Neural crest cell (in vitro differentiated cells): ENCODE measurements around the gene PCSK5. TPM values are rescaled to one million over a fixed set of nuclear protein-coding genes. Genes with fewer than 3 reads are reported as not detected.
"Not testable (repeated sequence)": the region's sequence is repeated elsewhere in the genome, so short reads cannot be mapped to it uniquely, and the experiment has no call there.

Experiments used
- DNase-seq: peaks from one replicate; pipeline ENCODE4 v3.0.0; 2021; ENCODE audit warnings: low read depth, mixed read lengths, low spot score
- H3K27ac Mint-ChIP-seq: one replicate; pipeline ENCODE4 v1.8.0; 2021; ENCODE audit warnings: mild to moderate bottlenecking, mixed read lengths; ENCODE audit not compliant: unreplicated experiment
- H3K27me3 Mint-ChIP-seq: 2 replicates; pipeline ENCODE4 v1.8.0; 2021; ENCODE audit warnings: low read depth, mild to moderate bottlenecking, mixed read lengths
- H3K36me3 Mint-ChIP-seq: 2 replicates; pipeline ENCODE4 v1.8.0; 2021; ENCODE audit warnings: low read depth, mild to moderate bottlenecking, mixed read lengths
- H3K4me1 Mint-ChIP-seq: 2 replicates; pipeline ENCODE4 v1.8.0; 2021; ENCODE audit warnings: mixed read lengths
- H3K4me3 Mint-ChIP-seq: one replicate; pipeline ENCODE4 v1.8.0; 2021; ENCODE audit warnings: mild to moderate bottlenecking, mixed read lengths
- H3K9me3 Mint-ChIP-seq: 2 replicates; pipeline ENCODE4 v1.8.0; 2021; ENCODE audit warnings: mixed read lengths
- total RNA-seq: library from RNA; stranded (reverse); gene quantifications from 2 replicates; pipeline ENCODE4 v1.2.1, GENCODE V29; 2021
- TF ChIP-seq, protein P1 (sequence below): fragments of 200-600 bp; sonication (generic); conservative IDR thresholded peaks from 2 replicates; pipeline ENCODE4 v1.5.0; 2021; ENCODE audit warnings: antibody characterized with exemption, mild to moderate bottlenecking

PCSK5 gene
- total RNA-seq, 1 donor from 2014 or later = 3.1 TPM

DNA sequence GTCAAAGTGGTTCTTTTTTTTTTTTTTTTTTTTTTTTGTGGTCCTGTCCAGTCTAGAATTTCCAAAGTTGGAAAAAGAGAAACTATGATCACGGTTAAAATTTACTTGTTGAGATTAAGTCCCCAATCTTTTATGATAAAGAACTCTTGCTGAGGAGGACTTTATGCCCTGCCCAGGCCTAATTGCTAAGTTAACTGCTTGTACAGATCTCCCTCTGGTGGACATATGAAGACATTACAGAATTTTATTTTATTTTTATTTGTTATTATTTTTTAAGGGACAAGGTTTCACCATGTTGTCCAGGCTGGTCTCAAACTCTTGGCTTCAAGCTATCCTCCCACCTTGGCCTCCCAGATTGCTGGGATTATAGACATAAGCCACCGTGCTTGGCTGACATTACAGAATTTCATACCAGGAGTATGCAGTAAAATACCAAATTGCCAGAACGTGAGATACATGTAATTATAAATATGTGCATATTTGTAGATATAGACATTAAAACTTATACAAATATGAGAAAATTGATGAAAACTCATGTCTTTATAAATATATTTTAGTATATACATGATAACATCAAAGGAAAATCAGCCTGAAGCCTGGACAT is 412.6 kb downstream of the PCSK5 start:
- Mint-ChIP-seq H3K27me3 (peaks cover 2% of the 10 kb centered on the region), H3K36me3 (no peaks in the 10 kb centered on the region), H3K4me1 (no peaks in the 10 kb centered on the region), H3K4me3 (no peak overlapping the region), H3K27ac (no peak overlapping the region), H3K9me3 (no peaks in the 10 kb centered on the region)
- TF ChIP-seq, protein P1, sequence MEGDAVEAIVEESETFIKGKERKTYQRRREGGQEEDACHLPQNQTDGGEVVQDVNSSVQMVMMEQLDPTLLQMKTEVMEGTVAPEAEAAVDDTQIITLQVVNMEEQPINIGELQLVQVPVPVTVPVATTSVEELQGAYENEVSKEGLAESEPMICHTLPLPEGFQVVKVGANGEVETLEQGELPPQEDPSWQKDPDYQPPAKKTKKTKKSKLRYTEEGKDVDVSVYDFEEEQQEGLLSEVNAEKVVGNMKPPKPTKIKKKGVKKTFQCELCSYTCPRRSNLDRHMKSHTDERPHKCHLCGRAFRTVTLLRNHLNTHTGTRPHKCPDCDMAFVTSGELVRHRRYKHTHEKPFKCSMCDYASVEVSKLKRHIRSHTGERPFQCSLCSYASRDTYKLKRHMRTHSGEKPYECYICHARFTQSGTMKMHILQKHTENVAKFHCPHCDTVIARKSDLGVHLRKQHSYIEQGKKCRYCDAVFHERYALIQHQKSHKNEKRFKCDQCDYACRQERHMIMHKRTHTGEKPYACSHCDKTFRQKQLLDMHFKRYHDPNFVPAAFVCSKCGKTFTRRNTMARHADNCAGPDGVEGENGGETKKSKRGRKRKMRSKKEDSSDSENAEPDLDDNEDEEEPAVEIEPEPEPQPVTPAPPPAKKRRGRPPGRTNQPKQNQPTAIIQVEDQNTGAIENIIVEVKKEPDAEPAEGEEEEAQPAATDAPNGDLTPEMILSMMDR = peak; percentile 88
- no peak for DNase-seq

DNA sequence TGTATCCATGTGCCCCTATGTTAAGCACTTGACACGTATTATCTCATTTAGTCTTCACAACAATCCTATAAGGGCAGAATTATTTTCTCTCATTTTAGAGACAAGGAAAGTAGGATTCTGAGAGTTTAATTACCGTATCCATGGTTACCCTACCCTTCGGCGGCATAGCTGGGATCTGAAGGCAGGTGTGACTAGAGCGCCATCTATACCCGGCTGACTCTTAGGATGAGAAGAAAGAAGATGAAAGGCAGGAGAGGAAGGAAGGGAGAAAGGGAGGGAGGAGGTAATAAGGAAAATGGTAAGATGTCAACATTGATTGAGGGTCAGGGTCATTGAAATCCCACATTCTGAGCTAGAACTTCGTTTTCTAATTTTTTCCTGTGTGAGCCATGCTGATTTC is 416.6 kb downstream of the PCSK5 start:
- H3K27me3 Mint-ChIP-seq, H3K4me1 Mint-ChIP-seq, DNase-seq, H3K4me3 Mint-ChIP-seq, H3K36me3 Mint-ChIP-seq, H3K27ac Mint-ChIP-seq, H3K9me3 Mint-ChIP-seq: not testable (repeated sequence)

DNA sequence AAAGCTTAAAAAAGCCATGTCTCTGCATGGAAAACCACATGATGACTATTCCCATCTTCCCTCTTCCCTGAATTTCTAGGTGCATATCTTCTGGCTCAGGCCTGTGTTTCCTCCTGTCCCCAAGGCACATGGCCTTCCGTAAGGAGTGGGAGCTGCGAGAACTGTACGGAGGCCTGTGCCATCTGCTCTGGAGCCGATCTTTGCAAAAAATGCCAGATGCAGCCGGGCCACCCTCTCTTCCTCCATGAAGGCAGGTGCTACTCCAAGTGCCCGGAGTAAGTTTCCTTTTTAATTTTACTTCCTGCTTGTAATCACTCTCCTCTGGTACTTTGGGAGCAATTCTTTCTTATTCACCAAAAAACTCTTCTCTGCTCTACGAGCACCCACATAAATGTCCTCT is 420.1 kb downstream of the PCSK5 start:
- no peaks in the 10 kb centered on the region for H3K4me1 Mint-ChIP-seq
- no peaks in the 10 kb centered on the region for H3K9me3 Mint-ChIP-seq

DNA sequence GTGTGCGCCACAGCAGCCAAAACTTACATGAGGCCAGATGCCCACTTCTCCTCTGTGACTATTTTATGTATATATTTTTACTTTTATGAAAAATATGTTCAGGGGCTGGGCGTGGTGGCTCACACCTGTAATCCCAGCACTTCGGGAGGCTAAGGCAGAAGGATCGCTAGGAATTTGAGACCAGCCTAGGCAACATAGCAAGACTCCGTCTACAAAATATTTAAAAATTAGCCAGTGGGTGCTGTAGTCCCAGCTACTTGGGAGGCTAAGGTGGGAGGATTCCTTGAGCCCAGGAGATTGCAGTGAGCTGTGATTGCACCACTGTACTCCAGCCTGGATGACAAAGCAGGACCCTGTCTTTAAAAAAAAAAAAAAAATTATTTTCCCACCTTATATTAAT is 420.5 kb downstream of the PCSK5 start:
- Mint-ChIP-seq H3K9me3 (no peaks in the 10 kb centered on the region), H3K4me1 (no peaks in the 10 kb centered on the region), H3K27me3 (no peaks in the 10 kb centered on the region), H3K36me3 (no peaks in the 10 kb centered on the region), H3K4me3 (no peak overlapping the region), H3K27ac (no peak overlapping the region)
- TF ChIP-seq, protein P1 = no peak
- DNase-seq = no peak

More for the DNA sequence above, 420.1 kb downstream of the PCSK5 start:
- TF ChIP-seq, protein P1 = no peak
- DNase-seq = no peak
- no peak overlapping the region for H3K27ac Mint-ChIP-seq
- no peak overlapping the region for H3K4me3 Mint-ChIP-seq
- H3K36me3 Mint-ChIP-seq = no peaks in the 10 kb centered on the region
- no peaks in the 10 kb centered on the region for H3K27me3 Mint-ChIP-seq

DNA sequence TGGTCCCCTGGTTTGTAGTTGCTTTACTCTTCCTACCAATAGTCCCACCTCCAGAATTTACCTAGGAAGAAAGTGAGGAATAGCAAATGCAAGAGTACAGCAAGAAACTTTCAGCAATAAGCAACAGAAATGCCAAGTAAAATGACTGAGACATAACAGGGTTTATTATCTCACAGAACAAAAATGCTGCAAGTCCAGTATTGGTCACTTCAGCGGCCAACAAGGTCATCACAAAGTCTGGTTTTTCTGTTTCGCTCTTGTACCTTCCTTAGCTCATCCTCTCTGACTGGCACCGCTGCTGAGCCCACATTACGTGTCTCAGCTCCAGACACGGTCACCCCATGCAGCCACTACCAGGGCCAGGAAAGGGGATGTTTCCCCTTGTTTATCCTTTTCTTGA is 421.1 kb downstream of the PCSK5 start:
- Mint-ChIP-seq H3K27ac (no peak overlapping the region), H3K36me3 (no peaks in the 10 kb centered on the region), H3K4me1 (no peaks in the 10 kb centered on the region), H3K27me3 (no peaks in the 10 kb centered on the region), H3K9me3 (no peaks in the 10 kb centered on the region), H3K4me3 (no peak overlapping the region)
- DNase-seq = no peak
- TF ChIP-seq, protein P1 = no peak

DNA sequence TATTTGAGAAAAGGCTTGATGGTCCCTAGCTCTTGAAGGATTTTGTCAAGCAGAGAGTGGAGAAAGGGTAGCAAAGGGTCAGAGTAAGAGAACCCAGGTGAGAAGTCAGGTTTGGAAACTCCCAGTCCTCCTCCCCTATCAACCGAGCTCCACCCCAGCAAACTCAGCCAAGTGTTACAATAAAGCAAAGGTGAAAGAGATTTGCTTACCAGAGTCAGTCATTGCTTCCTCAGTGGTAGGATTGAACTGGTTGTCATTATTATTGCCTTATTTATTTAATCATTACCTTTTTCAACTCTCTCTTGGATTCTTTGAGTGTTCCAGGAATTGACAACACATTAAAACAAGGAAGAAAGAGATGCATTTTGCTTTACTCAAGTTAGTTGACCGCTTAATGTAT is 423.3 kb downstream of the PCSK5 start:
- no peak for DNase-seq
- H3K4me1 Mint-ChIP-seq = no peaks in the 10 kb centered on the region
- H3K27me3 Mint-ChIP-seq = no peaks in the 10 kb centered on the region
- H3K4me3 Mint-ChIP-seq = no peak overlapping the region
- no peaks in the 10 kb centered on the region for H3K9me3 Mint-ChIP-seq
- H3K27ac Mint-ChIP-seq = no peak overlapping the region
- no peaks in the 10 kb centered on the region for H3K36me3 Mint-ChIP-seq
- TF ChIP-seq, protein P1 = no peak
